K562 (cell line): ENCODE results near the gene TMEM127. TPM values are rescaled to one million over a fixed set of nuclear protein-coding genes. Genes with fewer than 3 reads are reported as not detected.

Experiments used
- BACH1 ChIP-seq: fragments of 200-800 bp; sonication (Bioruptor generic); IDR thresholded peaks from 2 replicates; pipeline ENCODE4 v1.6.1; 2016; ENCODE audit warnings: missing genetic modification characterization, missing compliant biosample characterization
- CBX8 ChIP-seq: fragments of 200-600 bp; sonication (generic); IDR thresholded peaks from 2 replicates; pipeline ENCODE4 v1.6.1; 2012; ENCODE audit warnings: borderline replicate concordance, mixed run types, low read depth, mild to moderate bottlenecking, moderate library complexity, mixed read lengths, low read length, control low read depth, inconsistent platforms; ENCODE audit not compliant: poor library complexity, severe bottlenecking; ENCODE audit errors: extremely low read depth
- CREB1 ChIP-seq, 2 experiments: sonication (generic) in 1 of 2; formaldehyde crosslinking in 1 of 2; IDR thresholded peaks; 2 replicates each; pipeline versions ENCODE4 v1.6.1 to v1.8.0; 2012 to 2022; ENCODE audit warnings: inconsistent platforms in 1 of 2, mild to moderate bottlenecking in 1 of 2, missing genetic modification reagents in 1 of 2, moderate library complexity in 1 of 2
- GABPB2 ChIP-seq: fragments of 250-450 bp; sonication (Bioruptor Pico); conservative IDR thresholded peaks from 2 replicates; pipeline ENCODE4 v1.5.1; 2021; ENCODE audit warnings: mild to moderate bottlenecking
- HDAC8 ChIP-seq: fragments of 450-650 bp; IDR thresholded peaks from 2 replicates; pipeline ENCODE4 v1.6.1; 2016; ENCODE audit warnings: mild to moderate bottlenecking, missing genetic modification characterization, moderate library complexity, missing compliant biosample characterization
- IFI16 ChIP-seq: fragments of 250-450 bp; sonication (Bioruptor Pico); IDR thresholded peaks from 2 replicates; pipeline ENCODE4 v2.1.2; 2022; ENCODE audit warnings: mild to moderate bottlenecking, inconsistent platforms
- ILK ChIP-seq: fragments of 450-650 bp; IDR thresholded peaks from 2 replicates; pipeline ENCODE4 v1.6.1; 2016; ENCODE audit warnings: missing genetic modification characterization, low read depth, mild to moderate bottlenecking, missing compliant biosample characterization, moderate library complexity, borderline replicate concordance
- IRF2 ChIP-seq: sonication (generic); formaldehyde crosslinking; IDR thresholded peaks from 2 replicates; pipeline ENCODE4 v1.8.1; 2022; ENCODE audit warnings: mild to moderate bottlenecking, missing genetic modification reagents
- MED1 ChIP-seq: sonication (generic); formaldehyde crosslinking; IDR thresholded peaks from 2 replicates; pipeline ENCODE4 v1.8.1; 2023; ENCODE audit warnings: missing genetic modification reagents, borderline replicate concordance
- PTBP1 ChIP-seq: fragments of 200-400 bp; formaldehyde crosslinking; IDR thresholded peaks from 2 replicates; pipeline ENCODE4 v1.6.1; 2017; ENCODE audit warnings: low read depth, low read length
- SIN3A ChIP-seq, 2 experiments: fragments of 150-350 bp in 1 of 2; IDR thresholded peaks; 2 replicates each; pipeline ENCODE4 v1.6.1; 2011 to 2016; ENCODE audit warnings: borderline replicate concordance in 2 of 2, low read depth in 2 of 2, low read length in 2 of 2, mild to moderate bottlenecking in 2 of 2, moderate library complexity in 2 of 2; ENCODE audit not compliant: control insufficient read depth in 1 of 2
- SMAD2 ChIP-seq: fragments of 150-350 bp; IDR thresholded peaks from 2 replicates; pipeline ENCODE4 v1.6.1; 2014; ENCODE audit warnings: low read depth, mild to moderate bottlenecking, low read length
- SP1 ChIP-seq: sonication (generic); formaldehyde crosslinking; IDR thresholded peaks from 2 replicates; pipeline ENCODE4 v1.8.1; 2022; ENCODE audit warnings: mild to moderate bottlenecking, missing genetic modification reagents
- U2AF2 ChIP-seq: fragments of 200-400 bp; formaldehyde crosslinking; optimal IDR thresholded peaks from 2 replicates; pipeline ENCODE3; 2017; ENCODE audit warnings: low read depth, mild to moderate bottlenecking, low read length
- ZNF174 ChIP-seq: fragments of 250-450 bp; sonication (Bioruptor Pico); IDR thresholded peaks from 2 replicates; pipeline ENCODE4 v1.4.0; 2020; ENCODE audit warnings: mild to moderate bottlenecking
- ZNF347 ChIP-seq: fragments of 450-650 bp; formaldehyde crosslinking; IDR thresholded peaks from 2 replicates; pipeline ENCODE4 v1.4.0; 2020; ENCODE audit warnings: low read depth, mild to moderate bottlenecking, moderate library complexity
- ZNF589 ChIP-seq: fragments of 200-800 bp; sonication (Bioruptor generic); IDR thresholded peaks from 2 replicates; pipeline ENCODE4 v1.6.1; 2016; ENCODE audit warnings: low read depth, missing genetic modification characterization, missing compliant biosample characterization
- polyA plus RNA-seq, 8 experiments: library from polyadenylated mRNA; depleted of rRNA in 4 of 8; stranded (reverse) in 5 of 8; unstranded in 3 of 8; fragments of >200 nt; fragmentation: Nextera tagmentation in 2 of 8; fragmentation: Illumina TruSeq in 1 of 8; extraction: Ambion mirVana in 2 of 8; extraction: Trizol in 1 of 8; gene quantifications; 2 replicates each; pipeline versions ENCODE4 v1.2.1 to v1.2.3, GENCODE V29; 2011 to 2014; ENCODE audit warnings: inconsistent platforms in 1 of 8, missing spikeins in 1 of 8
- total RNA-seq, 7 experiments: library from RNA; depleted of rRNA in 6 of 7; stranded (reverse); fragments of >200 nt in 6 of 7; fragmentation: Illumina TruSeq in 2 of 7; extraction: Trizol in 2 of 7; gene quantifications; 2 replicates each; pipeline versions ENCODE4 v1.2.1 to v1.2.3, GENCODE V29; 2011 to 2021; ENCODE audit warnings: low replicate concordance in 1 of 7
- TF ChIP-seq, protein P1 (sequence below): sonication (generic); formaldehyde crosslinking; IDR thresholded peaks from 2 replicates; pipeline ENCODE4 v1.8.1; 2023; ENCODE audit warnings: mild to moderate bottlenecking, missing genetic modification reagents
- TF ChIP-seq, protein P2 (sequence below): fragments of 450-650 bp; conservative IDR thresholded peaks from 2 replicates; pipeline ENCODE4 v1.6.1; 2016; ENCODE audit warnings: missing genetic modification characterization, low read depth, mild to moderate bottlenecking, control low read depth, missing compliant biosample characterization
- TF ChIP-seq, protein P3 (sequence below): fragments of 450-650 bp; IDR thresholded peaks from 2 replicates; pipeline ENCODE4 v1.6.1; 2016; ENCODE audit warnings: borderline replicate concordance

TMEM127 gene
- total and polyA plus RNA-seq, 9 of the 15 experiments (the other 6 are each of a cell fraction or from before 2014, with no cell fraction given) = 1.7 to 20.0 (median 9.9) TPM

DNA sequence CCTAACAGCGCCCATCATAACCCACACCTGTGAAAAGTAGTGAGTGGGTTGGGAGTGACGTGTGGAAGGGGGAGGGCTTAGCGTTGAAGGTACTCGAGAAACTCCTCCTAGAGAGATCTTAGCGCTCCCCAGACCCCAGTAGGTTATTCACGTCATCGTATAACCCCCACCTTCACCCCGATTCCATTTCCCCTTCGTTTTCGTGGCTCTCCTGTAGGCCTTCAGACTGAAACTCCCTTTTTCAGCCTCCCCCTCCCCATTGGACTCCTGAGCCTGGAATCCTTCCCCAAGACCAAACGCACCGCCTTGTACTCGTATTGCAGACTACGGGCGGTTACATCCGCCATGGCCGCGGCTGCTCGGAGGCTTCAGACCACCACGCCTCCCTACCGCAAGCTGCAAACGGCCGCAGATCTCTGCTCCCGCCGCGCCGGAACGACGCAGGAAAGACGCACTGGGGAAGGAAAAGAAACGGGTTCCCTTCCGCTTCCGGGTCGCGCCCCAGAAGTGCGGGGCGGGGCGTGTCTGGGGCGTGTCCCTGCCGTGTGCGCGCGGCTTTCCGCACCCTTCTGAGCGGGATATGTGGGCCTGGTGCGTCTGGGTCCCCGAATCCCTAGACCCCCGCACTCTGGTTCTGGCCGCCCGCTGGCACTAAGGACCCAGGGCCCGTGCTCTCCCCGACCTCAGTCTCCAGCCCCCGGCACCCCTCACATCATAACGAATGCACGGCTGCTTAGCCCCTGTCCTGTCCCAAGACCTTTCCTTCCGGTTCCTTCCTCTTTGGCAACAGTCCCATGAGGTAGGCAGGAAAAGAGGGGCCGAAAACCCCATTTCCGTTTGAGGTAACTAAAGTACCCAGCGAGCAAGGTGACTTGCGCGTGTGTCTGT lies 39.5 kb upstream of the TMEM127 start, which contains the start of gene SNRNP200 (continued):
- TF ChIP-seq ILK (tag) (no peak), MED1 (CRISPR knock-in tag) (no peak), ZNF174 (CRISPR knock-in tag) (no peak), U2AF2 (no peak), IRF2 (no peak), PTBP1 (peak; percentile 8; the same call in 1 of the 2 replicates), BACH1 (tag) (no peak), HDAC8 (tag) (no peak), IFI16 (no peak), GABPB2 (CRISPR knock-in tag) (no peak), CBX8 (no peak), ZNF589 (no peak), SP1 (CRISPR knock-in tag) (peak; percentile 91), SMAD2 (no peak), SIN3A (IDR thresholded peaks at IDR 0.05; ENCODE audit: borderline replicate concordance in 2 of 2, control insufficient read depth in 1 of 2, low read depth in 2 of 2, low read length in 2 of 2) (peak; percentile 87 to 89; a peak in 3 of 4 replicates), CREB1 (IDR thresholded peaks at IDR 0.05) (peak; percentile 75), CREB1 (CRISPR knock-in tag; IDR thresholded peaks at IDR 0.05) (peak; percentile 80), ZNF347 (CRISPR knock-in tag) (no peak)
- TF ChIP-seq, protein P1, sequence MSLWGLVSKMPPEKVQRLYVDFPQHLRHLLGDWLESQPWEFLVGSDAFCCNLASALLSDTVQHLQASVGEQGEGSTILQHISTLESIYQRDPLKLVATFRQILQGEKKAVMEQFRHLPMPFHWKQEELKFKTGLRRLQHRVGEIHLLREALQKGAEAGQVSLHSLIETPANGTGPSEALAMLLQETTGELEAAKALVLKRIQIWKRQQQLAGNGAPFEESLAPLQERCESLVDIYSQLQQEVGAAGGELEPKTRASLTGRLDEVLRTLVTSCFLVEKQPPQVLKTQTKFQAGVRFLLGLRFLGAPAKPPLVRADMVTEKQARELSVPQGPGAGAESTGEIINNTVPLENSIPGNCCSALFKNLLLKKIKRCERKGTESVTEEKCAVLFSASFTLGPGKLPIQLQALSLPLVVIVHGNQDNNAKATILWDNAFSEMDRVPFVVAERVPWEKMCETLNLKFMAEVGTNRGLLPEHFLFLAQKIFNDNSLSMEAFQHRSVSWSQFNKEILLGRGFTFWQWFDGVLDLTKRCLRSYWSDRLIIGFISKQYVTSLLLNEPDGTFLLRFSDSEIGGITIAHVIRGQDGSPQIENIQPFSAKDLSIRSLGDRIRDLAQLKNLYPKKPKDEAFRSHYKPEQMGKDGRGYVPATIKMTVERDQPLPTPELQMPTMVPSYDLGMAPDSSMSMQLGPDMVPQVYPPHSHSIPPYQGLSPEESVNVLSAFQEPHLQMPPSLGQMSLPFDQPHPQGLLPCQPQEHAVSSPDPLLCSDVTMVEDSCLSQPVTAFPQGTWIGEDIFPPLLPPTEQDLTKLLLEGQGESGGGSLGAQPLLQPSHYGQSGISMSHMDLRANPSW (CRISPR knock-in tag) = peak; percentile 90; the same call in 1 of the 2 replicates
- TF ChIP-seq, protein P2, sequence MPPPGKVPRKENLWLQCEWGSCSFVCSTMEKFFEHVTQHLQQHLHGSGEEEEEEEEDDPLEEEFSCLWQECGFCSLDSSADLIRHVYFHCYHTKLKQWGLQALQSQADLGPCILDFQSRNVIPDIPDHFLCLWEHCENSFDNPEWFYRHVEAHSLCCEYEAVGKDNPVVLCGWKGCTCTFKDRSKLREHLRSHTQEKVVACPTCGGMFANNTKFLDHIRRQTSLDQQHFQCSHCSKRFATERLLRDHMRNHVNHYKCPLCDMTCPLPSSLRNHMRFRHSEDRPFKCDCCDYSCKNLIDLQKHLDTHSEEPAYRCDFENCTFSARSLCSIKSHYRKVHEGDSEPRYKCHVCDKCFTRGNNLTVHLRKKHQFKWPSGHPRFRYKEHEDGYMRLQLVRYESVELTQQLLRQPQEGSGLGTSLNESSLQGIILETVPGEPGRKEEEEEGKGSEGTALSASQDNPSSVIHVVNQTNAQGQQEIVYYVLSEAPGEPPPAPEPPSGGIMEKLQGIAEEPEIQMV (tag) = no peak; the same call in 1 of the 2 replicates
- TF ChIP-seq, protein P3, sequence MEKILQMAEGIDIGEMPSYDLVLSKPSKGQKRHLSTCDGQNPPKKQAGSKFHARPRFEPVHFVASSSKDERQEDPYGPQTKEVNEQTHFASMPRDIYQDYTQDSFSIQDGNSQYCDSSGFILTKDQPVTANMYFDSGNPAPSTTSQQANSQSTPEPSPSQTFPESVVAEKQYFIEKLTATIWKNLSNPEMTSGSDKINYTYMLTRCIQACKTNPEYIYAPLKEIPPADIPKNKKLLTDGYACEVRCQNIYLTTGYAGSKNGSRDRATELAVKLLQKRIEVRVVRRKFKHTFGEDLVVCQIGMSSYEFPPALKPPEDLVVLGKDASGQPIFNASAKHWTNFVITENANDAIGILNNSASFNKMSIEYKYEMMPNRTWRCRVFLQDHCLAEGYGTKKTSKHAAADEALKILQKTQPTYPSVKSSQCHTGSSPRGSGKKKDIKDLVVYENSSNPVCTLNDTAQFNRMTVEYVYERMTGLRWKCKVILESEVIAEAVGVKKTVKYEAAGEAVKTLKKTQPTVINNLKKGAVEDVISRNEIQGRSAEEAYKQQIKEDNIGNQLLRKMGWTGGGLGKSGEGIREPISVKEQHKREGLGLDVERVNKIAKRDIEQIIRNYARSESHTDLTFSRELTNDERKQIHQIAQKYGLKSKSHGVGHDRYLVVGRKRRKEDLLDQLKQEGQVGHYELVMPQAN = peak; percentile 91
